Measurements from ENCODE around the gene ALX4.

- TF ChIP-seq POLR2A (IDR thresholded peaks at IDR 0.05; ENCODE audit: low read length) = no peak
- no peak for TF ChIP-seq GATA1 (IDR thresholded peaks at IDR 0.05; ENCODE audit: low read depth, low read length)
Measured at GRCh38 chr11:44244639-44245310, 65.2 kb downstream of the ALX4 start.

Data from erythroblast (primary cell).